GM06990 (cell line): ENCODE data around the gene PKIG.

Experiments
- DNase-seq: peaks from one replicate; pipeline ENCODE4 v3.0.0-alpha.2; 2011; ENCODE audit not compliant: insufficient read length; ENCODE audit errors: extremely low read depth
- H3K27me3 ChIP-seq: replicated peaks from 2 replicates; pipeline ENCODE4 v1.6.0; 2011; ENCODE audit warnings: low read length; ENCODE audit not compliant: control insufficient read depth, insufficient read depth
- H3K36me3 ChIP-seq: 2 replicates; pipeline ENCODE4 v1.5.1; 2011; ENCODE audit warnings: low read length; ENCODE audit not compliant: control insufficient read depth, insufficient read depth
- H3K4me3 ChIP-seq: replicated peaks from 2 replicates; pipeline ENCODE4 v1.5.1; 2011; ENCODE audit warnings: low read depth, mild to moderate bottlenecking, control low read depth, low read length
- CTCF ChIP-seq: IDR thresholded peaks from 2 replicates; pipeline ENCODE4 v1.5.1; 2011; ENCODE audit warnings: low read length, control low read depth, mild to moderate bottlenecking, inconsistent platforms; ENCODE audit not compliant: insufficient read depth, poor library complexity, severe bottlenecking

Gene PKIG

GRCh38 chr20:44644230-44644617, 61.8 kb downstream of the PKIG start:
- no peaks in the 10 kb centered on the region for H3K27me3 ChIP-seq
- DNase-seq: no peak
- H3K4me3 ChIP-seq: no peak overlapping the region
- no peak for TF ChIP-seq CTCF
- H3K36me3 ChIP-seq: peaks cover 6% of the 10 kb centered on the region

- DNase-seq: peak; percentile 64
- H3K4me3 ChIP-seq: no peak overlapping the region
- no peaks in the 10 kb centered on the region for H3K27me3 ChIP-seq
- H3K36me3 ChIP-seq: peaks cover 5% of the 10 kb centered on the region
- peak; percentile 26 for TF ChIP-seq CTCF
Measured at GRCh38 chr20:44644667-44645131, 62.3 kb downstream of the PKIG start.

GRCh38 chr20:44646023-44646640, 63.8 kb downstream of the PKIG start:
- no peak for TF ChIP-seq CTCF
- Histone ChIP-seq H3K27me3 (no peaks in the 10 kb centered on the region), H3K36me3 (no peaks in the 10 kb centered on the region), H3K4me3 (peak overlapping the region; percentile 25)
- peak; percentile 80 for DNase-seq

GRCh38 chr20:44646641-44647274, 64.4 kb downstream of the PKIG start:
- no peaks in the 10 kb centered on the region for H3K27me3 ChIP-seq
- peak; percentile 76 for DNase-seq
- H3K4me3 ChIP-seq: peak overlapping the region; percentile 25
- no peaks in the 10 kb centered on the region for H3K36me3 ChIP-seq
- TF ChIP-seq CTCF: no peak

GRCh38 chr20:44648068-44648467, 65.7 kb downstream of the PKIG start:
- H3K36me3 ChIP-seq: no peaks in the 10 kb centered on the region
- no peak for TF ChIP-seq CTCF
- no peak for DNase-seq
- no peak overlapping the region for H3K4me3 ChIP-seq
- no peaks in the 10 kb centered on the region for H3K27me3 ChIP-seq
